GM18873 (cell line): ENCODE data around the gene PNPLA5.

Experiments
- ATAC-seq: cut with Tn5 transposase; IDR thresholded peaks from one replicate; pipeline ENCODE4 v1.9.1; 2021; ENCODE audit warnings: mild to moderate bottlenecking, moderate library complexity, moderate number of reproducible peaks; ENCODE audit not compliant: unreplicated experiment, low FRiP score

The PNPLA5 gene

GRCh38 chr22:43843783-43844530, 47.9 kb downstream of the PNPLA5 start:
- no peak for ATAC-seq

GRCh38 chr22:43841742-43842141, 50.1 kb downstream of the PNPLA5 start:
- no peak for ATAC-seq

- no peak for ATAC-seq
Observed at GRCh38 chr22:43840851-43841250, 51.0 kb downstream of the PNPLA5 start.

- ATAC-seq = no peak
Observed at GRCh38 chr22:43840431-43840830, 51.4 kb downstream of the PNPLA5 start.

GRCh38 chr22:43839781-43840180, 52.0 kb downstream of the PNPLA5 start:
- no peak for ATAC-seq

GRCh38 chr22:43838571-43839307, 53.1 kb downstream of the PNPLA5 start:
- no peak for ATAC-seq

GRCh38 chr22:43838161-43838560, 53.7 kb downstream of the PNPLA5 start:
- ATAC-seq = no peak

GRCh38 chr22:43837666-43838065, 54.1 kb downstream of the PNPLA5 start:
- no peak for ATAC-seq

- ATAC-seq = no peak
Observed at GRCh38 chr22:43835736-43836135, 56.1 kb downstream of the PNPLA5 start.

GRCh38 chr22:43835166-43835565, 56.6 kb downstream of the PNPLA5 start:
- ATAC-seq = no peak

GRCh38 chr22:43833286-43834240, 58.2 kb downstream of the PNPLA5 start:
- no peak for ATAC-seq

GRCh38 chr22:43832393-43833265, 59.2 kb downstream of the PNPLA5 start:
- ATAC-seq = no peak

GRCh38 chr22:43831561-43832392, 60.0 kb downstream of the PNPLA5 start:
- no peak for ATAC-seq

GRCh38 chr22:43830931-43831560, 60.8 kb downstream of the PNPLA5 start:
- ATAC-seq = no peak

GRCh38 chr22:43829904-43830851, 61.6 kb downstream of the PNPLA5 start:
- ATAC-seq = no peak
